Measurements from ENCODE around the gene PLS1. TPM values are rescaled to one million over a fixed set of nuclear protein-coding genes. Genes with fewer than 3 reads are reported as not detected.

Gene PLS1
- total RNA-seq, 1 experiment from 2014 or later: 36.1 TPM

DNA sequence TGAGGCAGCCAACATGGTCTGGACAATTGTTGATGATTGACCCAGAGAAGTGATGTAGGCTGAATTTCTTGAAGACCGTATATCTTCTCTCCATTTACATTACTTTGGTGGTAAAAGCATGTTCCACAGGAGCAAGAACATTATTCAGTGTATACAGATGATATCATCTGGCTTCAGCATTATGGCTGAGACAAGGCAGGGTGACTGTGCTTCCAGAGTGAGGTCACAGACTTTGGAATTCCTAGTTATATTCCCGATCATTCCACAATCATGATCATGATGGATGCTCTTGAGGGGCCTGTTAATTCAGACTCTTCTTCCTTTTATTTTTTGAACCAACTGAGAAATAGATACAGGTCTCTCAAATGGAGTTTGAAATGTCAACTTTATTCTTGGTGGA, 19.0 kb downstream of the PLS1 start:
- Histone ChIP-seq H3K36me3 (ENCODE audit: control insufficient read depth, insufficient read depth, low read length) (no peaks in the 10 kb centered on the region), H3K9me3 (ENCODE audit: control insufficient read depth, insufficient read depth, low read depth, low read length) (no peaks in the 10 kb centered on the region), H3K27ac (ENCODE audit: low read length) (no peak overlapping the region), H3K4me3 (ENCODE audit: low read depth in 2 of 2, low read length in 2 of 2) (no peak overlapping the region), H3K4me1 (ENCODE audit: control insufficient read depth, insufficient read depth, low read length) (peaks cover 14% of the 10 kb centered on the region), H3K27me3 (ENCODE audit: control insufficient read depth, insufficient read depth, low read length) (no peaks in the 10 kb centered on the region)
- DNase-seq (ENCODE audit: low read depth, low spot score): no peak
- TF ChIP-seq SIN3A (IDR thresholded peaks at IDR 0.05; ENCODE audit: borderline replicate concordance, insufficient read depth, low read depth, low read length): no peak
- no peak for TF ChIP-seq POLR2AphosphoS5 (IDR thresholded peaks at IDR 0.05; ENCODE audit: low read depth, low read length)
- no peak for TF ChIP-seq CTCF (IDR thresholded peaks at IDR 0.05)
- no peak for TF ChIP-seq TCF7L2 (IDR thresholded peaks at IDR 0.05; ENCODE audit: low read depth, low read length)
- TF ChIP-seq, protein P1, sequence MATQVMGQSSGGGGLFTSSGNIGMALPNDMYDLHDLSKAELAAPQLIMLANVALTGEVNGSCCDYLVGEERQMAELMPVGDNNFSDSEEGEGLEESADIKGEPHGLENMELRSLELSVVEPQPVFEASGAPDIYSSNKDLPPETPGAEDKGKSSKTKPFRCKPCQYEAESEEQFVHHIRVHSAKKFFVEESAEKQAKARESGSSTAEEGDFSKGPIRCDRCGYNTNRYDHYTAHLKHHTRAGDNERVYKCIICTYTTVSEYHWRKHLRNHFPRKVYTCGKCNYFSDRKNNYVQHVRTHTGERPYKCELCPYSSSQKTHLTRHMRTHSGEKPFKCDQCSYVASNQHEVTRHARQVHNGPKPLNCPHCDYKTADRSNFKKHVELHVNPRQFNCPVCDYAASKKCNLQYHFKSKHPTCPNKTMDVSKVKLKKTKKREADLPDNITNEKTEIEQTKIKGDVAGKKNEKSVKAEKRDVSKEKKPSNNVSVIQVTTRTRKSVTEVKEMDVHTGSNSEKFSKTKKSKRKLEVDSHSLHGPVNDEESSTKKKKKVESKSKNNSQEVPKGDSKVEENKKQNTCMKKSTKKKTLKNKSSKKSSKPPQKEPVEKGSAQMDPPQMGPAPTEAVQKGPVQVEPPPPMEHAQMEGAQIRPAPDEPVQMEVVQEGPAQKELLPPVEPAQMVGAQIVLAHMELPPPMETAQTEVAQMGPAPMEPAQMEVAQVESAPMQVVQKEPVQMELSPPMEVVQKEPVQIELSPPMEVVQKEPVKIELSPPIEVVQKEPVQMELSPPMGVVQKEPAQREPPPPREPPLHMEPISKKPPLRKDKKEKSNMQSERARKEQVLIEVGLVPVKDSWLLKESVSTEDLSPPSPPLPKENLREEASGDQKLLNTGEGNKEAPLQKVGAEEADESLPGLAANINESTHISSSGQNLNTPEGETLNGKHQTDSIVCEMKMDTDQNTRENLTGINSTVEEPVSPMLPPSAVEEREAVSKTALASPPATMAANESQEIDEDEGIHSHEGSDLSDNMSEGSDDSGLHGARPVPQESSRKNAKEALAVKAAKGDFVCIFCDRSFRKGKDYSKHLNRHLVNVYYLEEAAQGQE (IDR thresholded peaks at IDR 0.05; ENCODE audit: insufficient read depth in 1 of 2, low read depth in 2 of 2, low read length in 1 of 2): no peak
- BruUV-seq (replicated peaks): no TSS peak
- ATAC-seq: no peak
- ChIA-PET POLR2A (no interaction called here), CTCF (no interaction called here)
- in situ Hi-C loops (cut with HindIII; ENCODE audit: low pct_unique_long_range_greater_than_20kb, low sequenced_read_pairs) (no loop called here), intact Hi-C loops (cut with micrococcal nuclease; ENCODE audit: unreplicated experiment) (no loop called here)

DNA sequence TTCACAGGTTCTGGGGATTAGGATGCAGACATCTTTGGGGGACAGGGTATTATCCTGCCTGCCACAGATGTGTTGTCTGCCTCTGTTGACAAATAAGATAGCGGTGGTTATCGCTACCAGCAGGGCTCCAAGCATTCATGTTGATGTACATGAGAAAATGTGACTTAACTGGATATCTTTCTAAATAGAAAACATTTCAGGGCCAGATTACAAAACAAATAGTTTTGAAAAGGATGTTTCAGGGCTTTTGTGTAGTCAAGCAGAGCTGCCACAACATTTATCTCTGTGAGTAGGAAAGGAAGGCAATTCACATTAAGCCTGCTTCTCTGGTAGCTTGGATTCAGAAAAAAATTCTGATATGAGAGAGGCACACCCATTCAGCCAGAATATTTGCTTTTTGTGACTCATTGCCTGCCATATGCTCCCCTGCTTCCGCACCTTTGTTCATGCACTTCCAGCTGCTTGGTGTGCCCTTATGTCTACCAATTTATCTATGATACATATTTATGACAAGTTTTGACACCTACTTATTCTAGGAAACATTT, 22.8 kb downstream of the PLS1 start:
- DNase-seq (ENCODE audit: low read depth, low spot score) (peak; percentile 64), ATAC-seq (peak; percentile 90)
- intact Hi-C loops (cut with micrococcal nuclease; ENCODE audit: unreplicated experiment): no loop called here

More for the DNA sequence above, 22.8 kb downstream of the PLS1 start:
- Histone ChIP-seq H3K4me3 (ENCODE audit: low read depth in 2 of 2, low read length in 2 of 2) (no peak overlapping the region), H3K9me3 (ENCODE audit: control insufficient read depth, insufficient read depth, low read depth, low read length) (no peaks in the 10 kb centered on the region), H3K27ac (ENCODE audit: low read length) (peak overlapping the region; percentile 42), H3K4me1 (ENCODE audit: control insufficient read depth, insufficient read depth, low read length) (peaks cover 14% of the 10 kb centered on the region), H3K36me3 (ENCODE audit: control insufficient read depth, insufficient read depth, low read length) (no peaks in the 10 kb centered on the region), H3K27me3 (ENCODE audit: control insufficient read depth, insufficient read depth, low read length) (no peaks in the 10 kb centered on the region)
- no TSS peak for BruUV-seq (replicated peaks)
- TF ChIP-seq POLR2AphosphoS5 (IDR thresholded peaks at IDR 0.05; ENCODE audit: low read depth, low read length) (no peak), TCF7L2 (IDR thresholded peaks at IDR 0.05; ENCODE audit: low read depth, low read length) (no peak), CTCF (IDR thresholded peaks at IDR 0.05) (no peak), SIN3A (IDR thresholded peaks at IDR 0.05; ENCODE audit: borderline replicate concordance, insufficient read depth, low read depth, low read length) (no peak)
- TF ChIP-seq, protein P1 (IDR thresholded peaks at IDR 0.05; ENCODE audit: insufficient read depth in 1 of 2, low read depth in 2 of 2, low read length in 1 of 2): no peak
- in situ Hi-C loops (cut with HindIII; ENCODE audit: low pct_unique_long_range_greater_than_20kb, low sequenced_read_pairs): no loop called here
- CTCF ChIA-PET: no interaction called here
- POLR2A ChIA-PET: no interaction called here
